NCI-H2107 (cell line): ENCODE data around the gene HSP90AA1.
"Not testable (repeated sequence)": the region's sequence is repeated elsewhere in the genome, so short reads cannot be mapped to it uniquely, and the experiment has no call there.

Experiments used
- DNase-seq: peaks from one replicate; lab custom pipeline; 2025; lab: John Stamatoyannopoulos, UW

Gene HSP90AA1

GRCh38 chr14:102094101-102094500 lies 7.3 kb upstream of the HSP90AA1 start:
- no peak for DNase-seq

- DNase-seq, result no peak
Observed at GRCh38 chr14:102092806-102093205, 6.0 kb upstream of the HSP90AA1 start.

- DNase-seq, result no peak
Observed at GRCh38 chr14:102090713-102091112, 3.9 kb upstream of the HSP90AA1 start.

GRCh38 chr14:102089621-102090343 lies 2.9 kb upstream of the HSP90AA1 start:
- no peak for DNase-seq

- DNase-seq, result no peak
Observed at GRCh38 chr14:102088012-102088792, 1.4 kb upstream of the HSP90AA1 start.

- DNase-seq, result no peak
Observed at GRCh38 chr14:102087762-102088011, 843 bp upstream of the HSP90AA1 start.

GRCh38 chr14:102086709-102086971 lies 204 bp downstream of the HSP90AA1 start:
- DNase-seq, result no peak

- peak; percentile 68 for DNase-seq
Observed at GRCh38 chr14:102085948-102086708, 716 bp downstream of the HSP90AA1 start.

- no peak for DNase-seq
Observed at GRCh38 chr14:102085488-102085887, 1.4 kb downstream of the HSP90AA1 start.

GRCh38 chr14:102084931-102085330 lies 1.9 kb downstream of the HSP90AA1 start:
- no peak for DNase-seq

- not testable (repeated sequence) for DNase-seq
Observed at GRCh38 chr14:102084522-102084921, 2.3 kb downstream of the HSP90AA1 start.

GRCh38 chr14:102081231-102082080 lies 5.4 kb downstream of the HSP90AA1 start:
- no peak for DNase-seq

- no peak for DNase-seq
Observed at GRCh38 chr14:102080183-102081080, 6.4 kb downstream of the HSP90AA1 start.

GRCh38 chr14:102079700-102079979 lies 7.2 kb downstream of the HSP90AA1 start:
- no peak for DNase-seq

- no peak for DNase-seq
Observed at GRCh38 chr14:102078831-102079699, 7.8 kb downstream of the HSP90AA1 start.

- not testable (repeated sequence) for DNase-seq
Observed at GRCh38 chr14:102078361-102078791, 8.5 kb downstream of the HSP90AA1 start.

- no peak for DNase-seq
Observed at GRCh38 chr14:102077382-102077709, 9.5 kb downstream of the HSP90AA1 start.

GRCh38 chr14:102075155-102075554 lies 11.7 kb downstream of the HSP90AA1 start:
- DNase-seq, result no peak

GRCh38 chr14:102074415-102074964 lies 12.4 kb downstream of the HSP90AA1 start:
- DNase-seq, result no peak

GRCh38 chr14:102071283-102071998 lies 15.4 kb downstream of the HSP90AA1 start:
- no peak for DNase-seq
